GM21360 (cell line): ENCODE results near the gene POC1A.
A peak's percentile ranks its signal among the peaks of the same experiment; 100 is the strongest.

Experiments
- ATAC-seq: cut with Tn5 transposase; IDR thresholded peaks from one replicate; pipeline ENCODE4 v1.9.1; 2021; ENCODE audit warnings: mild to moderate bottlenecking, moderate library complexity; ENCODE audit not compliant: unreplicated experiment

Gene POC1A

DNA sequence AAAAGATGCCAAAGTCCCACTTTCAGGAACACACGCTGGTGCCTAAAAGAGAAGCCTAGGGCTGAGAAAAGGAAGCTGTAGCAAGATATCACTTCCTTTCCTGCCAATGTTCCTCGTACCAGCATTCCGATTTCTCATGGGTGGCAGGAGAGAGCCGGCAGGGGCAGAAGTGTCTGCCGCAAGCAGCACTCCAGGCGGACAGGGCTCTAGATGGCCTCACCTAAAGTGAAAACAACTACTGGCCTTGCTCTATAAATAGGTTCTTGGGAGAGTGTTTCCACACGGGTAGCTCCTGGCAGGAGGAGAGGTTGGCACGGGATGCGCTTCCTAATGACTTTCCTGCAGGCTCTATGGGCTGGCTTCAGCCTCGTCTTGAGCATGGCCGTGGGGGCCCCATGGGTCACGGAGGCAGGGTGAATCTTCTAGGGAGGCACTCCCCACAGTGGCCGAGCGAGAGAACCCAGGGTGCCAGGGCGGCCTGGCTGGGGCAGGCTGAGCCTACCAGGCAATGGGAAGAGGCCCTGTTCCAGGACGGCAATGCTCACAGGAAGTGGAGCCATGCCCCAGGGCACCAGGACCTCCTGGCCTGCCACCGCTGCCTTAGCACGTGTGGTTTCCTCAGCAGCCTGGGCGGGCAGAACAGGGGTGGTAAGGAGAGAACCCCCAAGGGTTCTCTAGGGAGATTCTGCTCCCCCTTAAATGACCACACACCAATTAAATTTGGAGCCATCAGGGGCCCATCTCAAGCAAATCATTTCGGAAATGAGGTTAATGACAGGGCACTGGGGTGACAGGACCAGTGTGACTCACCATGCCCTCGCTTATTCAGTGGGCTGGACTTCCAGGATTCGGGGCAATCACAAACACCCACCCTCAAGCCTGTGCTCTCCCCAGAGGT, 83.2 kb downstream of the POC1A start:
- ATAC-seq = no peak

DNA sequence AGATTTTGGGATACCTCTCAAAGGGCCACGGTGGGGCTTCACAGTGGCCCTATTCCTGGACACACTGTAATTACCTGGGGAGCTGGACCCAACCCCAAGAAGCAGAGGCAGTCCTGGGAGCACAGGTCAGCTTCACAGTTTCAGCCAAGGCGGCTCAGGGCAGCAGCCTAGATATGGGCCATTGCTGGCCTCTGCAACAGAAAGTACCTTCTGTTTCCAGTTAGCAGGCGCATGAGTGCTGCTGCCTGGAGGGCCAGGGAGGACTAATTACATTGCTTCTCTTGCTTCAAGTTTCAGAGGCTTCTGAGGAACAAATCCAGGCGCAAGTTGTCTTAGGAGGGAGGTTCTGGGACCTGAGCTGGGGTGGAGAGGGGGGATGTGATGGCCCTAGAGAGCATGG, 84.4 kb downstream of the POC1A start:
- no peak for ATAC-seq

- ATAC-seq = no peak
Observed at GRCh38 chr3:52069135-52069534, 85.1 kb downstream of the POC1A start.

- ATAC-seq = no peak
Observed at GRCh38 chr3:52068730-52069129, 85.5 kb downstream of the POC1A start.

DNA sequence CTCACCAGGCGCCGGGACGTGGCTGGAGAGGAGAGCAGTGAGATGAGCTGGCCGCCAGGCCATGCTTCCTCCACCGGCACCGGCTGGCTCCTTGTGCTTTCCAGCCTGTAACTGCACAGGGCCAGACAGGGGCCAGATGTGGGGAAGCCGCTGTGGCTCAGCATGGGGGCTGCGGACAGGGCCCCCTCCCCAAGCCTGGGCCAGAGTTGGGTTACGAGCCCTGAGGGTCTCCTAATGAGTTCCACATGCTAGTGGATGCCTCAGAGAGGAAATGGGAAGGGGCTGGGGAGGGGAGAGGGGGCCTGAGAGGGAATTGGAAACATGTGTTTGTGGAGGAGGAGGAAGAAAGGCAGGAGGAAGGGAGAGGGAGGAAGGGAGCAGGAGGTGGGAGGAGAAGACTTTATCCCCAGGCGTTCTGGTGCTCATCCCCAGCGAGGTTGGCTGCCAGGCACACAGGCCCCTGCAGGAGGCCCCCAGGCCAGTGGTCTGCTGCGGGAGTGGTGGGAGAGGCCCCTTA, 86.1 kb downstream of the POC1A start:
- ATAC-seq = no peak

- ATAC-seq = no peak
Observed at GRCh38 chr3:52067526-52067925, 86.7 kb downstream of the POC1A start.

- ATAC-seq = no peak
Observed at GRCh38 chr3:52067046-52067445, 87.2 kb downstream of the POC1A start.

- ATAC-seq = no peak
Observed at GRCh38 chr3:52065264-52065756, 88.9 kb downstream of the POC1A start.

- no peak for ATAC-seq
Observed at GRCh38 chr3:52064561-52064960, 89.7 kb downstream of the POC1A start.

DNA sequence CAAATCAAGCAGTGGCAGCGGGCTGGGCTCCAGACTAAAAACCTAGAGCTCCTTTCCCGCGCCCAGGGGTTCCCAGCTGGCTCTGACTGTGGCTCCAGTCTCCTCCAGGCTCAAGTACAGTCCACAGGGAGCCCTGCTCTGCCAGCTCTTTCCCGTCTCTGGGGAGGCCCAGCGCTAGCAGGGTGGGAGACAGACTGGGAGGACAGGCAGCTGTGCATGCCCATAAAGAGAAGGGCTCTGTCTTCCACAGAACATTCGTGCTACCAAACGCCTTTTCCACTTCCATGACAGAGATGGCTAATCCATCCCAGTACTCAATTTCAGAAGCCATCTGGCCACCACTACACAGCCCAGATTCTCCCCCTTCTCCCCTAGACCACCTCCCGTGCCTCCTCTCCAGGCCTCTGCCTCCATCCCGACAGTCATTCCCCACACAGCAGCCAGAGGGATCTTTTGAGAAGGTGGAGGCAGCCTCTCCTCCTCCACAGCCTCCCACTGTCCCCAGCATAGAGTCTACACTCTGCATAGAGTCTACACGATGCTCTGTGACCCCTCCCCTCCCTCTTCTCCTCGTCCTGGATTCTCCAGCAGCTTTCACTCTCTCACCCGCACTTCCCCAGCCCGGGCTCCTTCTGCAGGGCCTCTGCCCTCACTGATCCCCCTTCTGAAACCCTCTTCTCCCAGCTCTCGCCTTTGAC, 91.0 kb downstream of the POC1A start:
- no peak for ATAC-seq

DNA sequence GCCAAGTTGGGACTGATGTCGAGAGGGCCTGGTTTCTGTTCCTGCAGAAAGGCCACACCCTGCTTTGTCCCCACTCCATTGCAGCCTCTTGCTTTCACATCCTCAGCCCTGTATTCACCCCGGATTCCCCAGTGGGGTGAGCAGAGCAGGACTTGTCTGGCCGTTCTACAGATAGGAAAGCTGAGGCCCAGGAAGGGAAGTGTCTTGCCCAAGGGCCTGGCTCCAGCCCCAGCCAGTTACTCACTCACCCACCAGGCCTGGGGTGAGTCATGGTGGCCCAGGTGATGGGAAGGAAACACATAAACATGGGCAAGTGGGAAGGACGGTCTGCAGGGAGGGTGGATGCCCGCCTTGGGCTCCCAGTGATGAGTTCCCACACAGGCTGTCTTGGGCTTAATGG, 91.7 kb downstream of the POC1A start:
- ATAC-seq = no peak

DNA sequence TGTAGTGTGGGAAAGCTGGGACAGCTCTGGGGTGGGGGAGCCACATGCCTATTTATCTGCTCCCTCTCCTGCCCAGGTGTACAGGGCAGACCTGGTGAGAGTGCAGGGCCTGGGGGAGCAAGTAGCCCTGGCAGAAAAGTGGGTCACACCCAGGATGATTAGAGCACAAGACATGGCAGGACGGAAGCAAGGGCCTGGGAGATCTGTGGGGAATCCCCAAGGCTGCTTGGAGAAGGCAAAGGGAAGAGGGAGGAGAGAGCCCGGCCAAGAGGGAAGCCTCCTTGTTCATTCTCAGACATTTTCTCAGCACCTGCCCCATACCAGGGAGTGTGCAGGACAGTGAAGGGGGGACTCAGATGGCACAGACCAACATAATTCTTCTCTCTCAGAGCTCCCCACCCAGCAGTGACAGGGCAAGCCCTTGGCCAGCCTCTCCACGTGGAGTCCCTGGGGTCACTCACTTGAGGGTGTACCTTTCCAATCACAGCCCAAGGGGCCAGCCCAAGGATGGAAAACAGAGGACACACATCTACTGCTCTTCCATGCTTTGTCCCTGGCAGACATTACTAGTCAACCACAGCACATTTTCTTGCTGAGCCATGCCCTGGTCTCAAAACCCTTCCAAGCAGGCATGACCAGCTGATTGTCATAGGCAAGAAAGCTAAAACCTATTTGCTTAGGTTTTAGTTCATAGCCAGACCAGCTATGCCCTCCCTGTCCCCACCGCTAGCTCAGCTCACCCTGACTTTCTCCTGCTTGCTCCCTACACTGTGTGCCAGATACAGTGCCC, 92.9 kb downstream of the POC1A start:
- ATAC-seq = no peak

DNA sequence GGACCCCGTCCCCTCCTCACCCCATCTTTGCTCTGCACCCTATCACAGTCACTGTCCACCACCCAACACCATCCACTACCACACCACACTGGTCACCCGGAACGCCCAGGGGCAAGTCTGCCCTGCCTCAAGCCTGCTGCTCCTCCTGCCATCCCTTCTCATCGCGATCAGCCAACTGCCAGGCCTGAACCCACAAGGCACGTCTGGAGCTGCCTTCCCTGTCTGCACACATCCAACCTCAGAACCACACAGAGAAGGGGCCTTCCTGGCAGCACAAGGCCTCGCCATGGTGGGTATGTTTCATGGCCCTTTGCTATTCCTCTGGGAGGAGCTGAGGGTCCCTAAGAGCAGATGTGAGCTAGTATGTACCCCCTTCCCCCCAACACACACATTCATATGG, 94.4 kb downstream of the POC1A start:
- no peak for ATAC-seq

GRCh38 chr3:52057812-52058495, 96.3 kb downstream of the POC1A start:
- ATAC-seq = no peak

DNA sequence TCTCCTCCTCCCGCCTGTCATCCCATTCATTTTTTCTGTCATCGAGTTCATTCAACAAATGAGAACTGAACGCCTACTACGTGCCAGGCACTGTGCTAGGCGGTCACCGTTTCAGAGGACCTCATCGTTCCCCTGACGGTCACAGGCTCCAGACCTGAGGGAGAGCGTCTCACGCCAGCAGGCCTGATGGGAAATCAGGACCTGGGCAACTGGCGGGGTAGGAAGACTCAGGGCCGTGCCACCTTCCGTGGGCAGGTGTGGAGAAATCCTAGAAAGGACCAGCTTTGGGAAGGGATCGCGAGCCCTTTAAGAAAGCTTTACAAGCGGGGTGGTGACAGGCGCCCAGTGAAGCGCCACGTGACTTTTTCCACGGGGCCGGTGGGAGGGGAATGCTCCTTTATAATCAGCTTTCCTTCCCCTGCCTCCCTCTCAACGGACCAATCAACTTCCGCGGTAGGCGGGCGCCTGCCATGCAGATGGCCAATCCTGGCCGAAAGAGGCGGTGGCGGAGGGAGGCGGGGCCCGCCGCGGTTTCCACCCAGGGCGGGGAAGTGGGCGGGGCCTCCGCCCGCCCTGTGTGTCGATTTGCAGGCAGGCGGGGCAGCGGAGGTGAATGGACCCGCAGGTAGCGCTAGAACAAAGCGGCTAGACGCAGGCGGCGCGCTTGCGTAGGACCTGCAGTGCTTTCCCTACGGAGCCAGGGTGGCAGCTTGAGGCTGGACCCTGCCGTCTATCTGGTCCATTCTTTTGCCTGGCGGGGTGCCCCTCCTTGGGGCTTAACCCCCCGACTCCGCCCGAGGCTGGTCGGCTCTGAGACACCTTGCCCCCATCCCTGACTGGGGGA, 97.0 kb downstream of the POC1A start:
- peak; percentile 76 for ATAC-seq

DNA sequence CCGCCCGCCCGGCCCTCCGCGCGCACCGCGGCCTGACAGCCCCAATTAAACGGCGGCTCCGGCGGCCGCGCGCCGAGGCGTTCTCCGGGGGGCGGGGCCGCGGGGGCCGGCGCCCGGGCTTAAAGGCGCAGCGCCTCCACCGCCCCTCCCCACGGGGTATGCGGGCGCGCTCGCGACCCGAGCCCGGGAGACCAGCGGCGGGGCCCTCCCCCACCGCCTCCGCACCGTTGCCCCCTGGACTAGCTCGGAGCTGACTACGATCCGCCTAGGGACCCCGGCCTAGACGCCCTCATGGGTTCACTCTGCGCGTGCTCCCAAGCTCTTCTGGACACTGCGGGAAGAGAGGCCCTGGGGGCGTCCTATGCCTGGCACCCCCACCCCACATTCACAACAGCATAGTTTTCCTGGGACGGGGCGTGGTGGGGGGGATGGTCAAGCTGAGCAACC, 97.7 kb downstream of the POC1A start, which contains the start of gene DUSP7:
Gene DUSP7, minus strand, starts transcription at position 51 of the 447 bp plus-strand sequence. CDS start 205 bp downstream, outside the sequence.
- ATAC-seq = peak; percentile 31

DNA sequence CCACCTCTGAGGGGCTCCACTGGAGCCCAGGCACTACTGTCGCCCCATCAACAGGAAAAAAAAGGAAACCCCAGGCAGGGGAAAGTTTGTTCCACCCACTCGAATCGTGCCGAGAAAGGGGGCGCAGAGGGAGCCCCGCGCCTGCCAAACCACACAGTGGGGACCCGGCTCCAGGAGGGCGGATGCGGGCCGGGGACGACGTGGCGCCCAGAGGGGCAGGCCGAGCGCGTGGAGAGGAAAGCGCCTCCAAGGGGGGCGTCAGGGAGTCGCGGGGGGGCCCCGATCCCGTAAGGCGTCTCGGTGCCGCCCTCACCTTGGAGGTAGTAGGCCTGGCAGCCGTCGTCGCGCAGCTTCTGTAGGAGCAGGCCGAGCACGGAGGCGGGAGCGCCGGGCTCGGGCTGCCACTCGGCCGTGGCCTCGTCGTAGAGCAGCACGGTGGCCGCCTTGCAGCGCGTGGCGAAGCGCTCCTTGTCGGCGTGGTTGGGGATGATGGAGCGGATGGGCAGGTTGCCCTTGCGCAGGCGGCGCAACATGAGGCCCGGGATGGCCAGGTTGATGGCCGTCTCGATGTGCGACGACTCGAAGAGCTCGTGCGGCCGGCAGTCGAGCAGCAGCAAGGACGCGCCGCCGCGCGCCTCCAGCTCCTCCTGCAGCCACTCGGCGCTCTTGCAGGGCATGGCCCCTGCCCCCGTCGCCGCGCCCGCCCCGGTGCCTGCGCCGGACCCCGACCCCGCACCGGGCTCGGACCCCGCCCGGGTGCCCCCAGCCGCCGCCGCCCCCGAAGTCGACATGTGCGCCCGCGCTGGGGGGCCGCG, 98.5 kb downstream of the POC1A start:
- ATAC-seq = peak; percentile 1
